SK-N-SH (cell line): Measurements from ENCODE around the gene TRAF4. TPM values are rescaled to one million over a fixed set of nuclear protein-coding genes. Genes with fewer than 3 reads are reported as not detected.

Experiments used
- CTCF ChIA-PET: fragments of 300-600, 350-600 bp; formaldehyde crosslinking; extraction: SDS; loops from one replicate; lab custom pipeline; 2021; lab: Yijun Ruan, JAX
- POLR2A ChIA-PET: fragments of 350-600 bp; sonication (Branson Sonifier 250); formaldehyde crosslinking; extraction: SDS; loops from one replicate; lab custom pipeline; 2020; ENCODE audit warnings: antibody characterized with exemption, inconsistent platforms; lab: Yijun Ruan, JAX
- DNase-seq: peaks from one replicate; pipeline ENCODE4 v3.0.0; 2012
- H2AFZ ChIP-seq: fragments of 200-600 bp; sonication (generic); 2 replicates; pipeline ENCODE4 v1.8.1; 2016; ENCODE audit warnings: antibody characterized with exemption, mild to moderate bottlenecking, low read depth
- H3F3A ChIP-seq: fragments of 200-600 bp; sonication (generic); replicated peaks from 2 replicates; pipeline ENCODE3; 2016; ENCODE audit warnings: antibody characterized with exemption, mild to moderate bottlenecking; ENCODE audit not compliant: insufficient read depth
- H3K27ac ChIP-seq, 2 experiments: fragments of 200-500 bp in 1 of 2; fragments of 200-600 bp in 1 of 2; sonication (Bioruptor generic) in 1 of 2; sonication (generic), shearing (Covaris generic) in 1 of 2; 2 replicates each; pipeline versions ENCODE4 v1.5.1 to v1.6.1; 2014 to 2016; ENCODE audit warnings: low read depth in 2 of 2, inconsistent platforms in 1 of 2, low read length in 1 of 2, mild to moderate bottlenecking in 1 of 2, mixed read lengths in 1 of 2
- H3K27me3 ChIP-seq: fragments of 200-600 bp; sonication (generic), shearing (Covaris generic); 2 replicates; pipeline ENCODE4 v1.6.1; 2016; ENCODE audit warnings: mixed run types; ENCODE audit not compliant: insufficient read depth
- H3K36me3 ChIP-seq, 2 experiments: fragments of 200-500 bp in 1 of 2; fragments of 200-600 bp in 1 of 2; sonication (Bioruptor generic) in 1 of 2; sonication (generic) in 1 of 2; replicated peaks in 1 of 2; 2 replicates each; pipeline versions ENCODE3 to v1.5.1; 2014 to 2016; ENCODE audit warnings: low read length in 1 of 2, mild to moderate bottlenecking in 1 of 2; ENCODE audit not compliant: insufficient read depth in 2 of 2, control insufficient read depth in 1 of 2
- H3K4me1 ChIP-seq, 2 experiments: fragments of 200-500 bp in 1 of 2; fragments of 200-600 bp in 1 of 2; sonication (Bioruptor generic) in 1 of 2; sonication (generic), shearing (Covaris generic) in 1 of 2; 2 replicates each; pipeline versions ENCODE4 v1.5.1 to v1.6.1; 2014 to 2016; ENCODE audit warnings: low read depth in 1 of 2, low read length in 1 of 2, mixed run types in 1 of 2; ENCODE audit not compliant: insufficient read depth in 2 of 2, control insufficient read depth in 1 of 2
- H3K4me2 ChIP-seq: fragments of 200-600 bp; sonication (generic), shearing (Covaris generic); 2 replicates; pipeline ENCODE4 v1.6.1; 2017; ENCODE audit warnings: mixed run types
- H3K4me3 ChIP-seq, 2 experiments: fragments of 200-500 bp in 1 of 2; fragments of 200-600 bp in 1 of 2; sonication (Bioruptor generic) in 1 of 2; sonication (generic), shearing (Covaris generic) in 1 of 2; 2 replicates each; pipeline versions ENCODE4 v1.5.1 to v1.8.1; 2014 to 2016; ENCODE audit warnings: low read depth in 2 of 2, inconsistent platforms in 1 of 2, low read length in 1 of 2, mild to moderate bottlenecking in 1 of 2, mixed read lengths in 1 of 2, moderate library complexity in 1 of 2
- H3K79me2 ChIP-seq: fragments of 200-600 bp; sonication (generic); 2 replicates; pipeline ENCODE4 v1.8.1; 2017; ENCODE audit warnings: mild to moderate bottlenecking; ENCODE audit not compliant: insufficient read depth
- H3K9ac ChIP-seq: fragments of 200-600 bp; sonication (generic); 2 replicates; pipeline ENCODE4 v1.6.1; 2017; ENCODE audit warnings: mixed run types
- H3K9me2 ChIP-seq: fragments of 200-600 bp; sonication (generic); 2 replicates; pipeline ENCODE4 v1.6.1; 2017; ENCODE audit warnings: mixed run types
- H3K9me3 ChIP-seq: fragments of 200-600 bp; sonication (generic); 2 replicates; pipeline ENCODE4 v1.6.1; 2017; ENCODE audit warnings: mixed run types, mild to moderate bottlenecking, moderate library complexity
- H4K20me1 ChIP-seq: fragments of 200-600 bp; sonication (generic); 2 replicates; pipeline ENCODE4 v1.6.1; 2017; ENCODE audit warnings: mild to moderate bottlenecking, mixed run types; ENCODE audit not compliant: insufficient read depth
- CHD2 ChIP-seq: fragments of 150-350 bp; IDR thresholded peaks from 2 replicates; pipeline ENCODE4 v1.6.1; 2018; ENCODE audit warnings: low read length; ENCODE audit not compliant: partially characterized antibody
- ELF1 ChIP-seq: IDR thresholded peaks from 2 replicates; pipeline ENCODE4 v1.4.0; 2012
- FOSL2 ChIP-seq: IDR thresholded peaks from 2 replicates; pipeline ENCODE4 v1.4.0; 2012; ENCODE audit warnings: low read depth, mild to moderate bottlenecking, moderate library complexity, borderline replicate concordance
- FOXM1 ChIP-seq: IDR thresholded peaks from 2 replicates; pipeline ENCODE4 v1.4.0; 2012; ENCODE audit warnings: low read depth, mild to moderate bottlenecking
- GATA2 ChIP-seq: sonication (generic); formaldehyde crosslinking; IDR thresholded peaks from 2 replicates; pipeline ENCODE4 v1.5.0; 2020; ENCODE audit warnings: mild to moderate bottlenecking, missing genetic modification reagents
- JUND ChIP-seq: IDR thresholded peaks from 2 replicates; pipeline ENCODE4 v1.4.0; 2012
- MAX ChIP-seq: IDR thresholded peaks from 2 replicates; pipeline ENCODE4 v1.4.0; 2012; ENCODE audit warnings: low read depth
- MEF2A ChIP-seq: IDR thresholded peaks from 2 replicates; pipeline ENCODE4 v1.4.0; 2012; ENCODE audit warnings: low read depth, borderline replicate concordance
- NFIC ChIP-seq: IDR thresholded peaks from 2 replicates; pipeline ENCODE4 v1.4.0; 2012; ENCODE audit warnings: borderline replicate concordance
- PBX3 ChIP-seq: IDR thresholded peaks from 2 replicates; pipeline ENCODE4; 2012
- POLR2AphosphoS5 ChIP-seq: IDR thresholded peaks from 2 replicates; pipeline ENCODE4 v1.6.1; 2012; ENCODE audit warnings: low read depth, low read length
- RCOR1 ChIP-seq: fragments of 150-350 bp; IDR thresholded peaks from 2 replicates; pipeline ENCODE4 v1.6.1; 2017; ENCODE audit warnings: antibody characterized with exemption, low read length
- REST ChIP-seq: IDR thresholded peaks from 2 replicates; pipeline ENCODE4 v1.6.1; 2012; ENCODE audit warnings: mild to moderate bottlenecking, low read depth, low read length, moderate library complexity
- RFX5 ChIP-seq: IDR thresholded peaks from 2 replicates; pipeline ENCODE4 v1.6.1; 2012; ENCODE audit warnings: mild to moderate bottlenecking, improper control_type of control experiment, low read length
- TAF1 ChIP-seq: IDR thresholded peaks from 2 replicates; pipeline ENCODE4 v1.6.1; 2012; ENCODE audit warnings: low read depth, mild to moderate bottlenecking, low read length, moderate library complexity, borderline replicate concordance
- TCF12 ChIP-seq: IDR thresholded peaks from 2 replicates; pipeline ENCODE4 v1.4.0; 2012
- USF2 ChIP-seq: fragments of 150-350 bp; IDR thresholded peaks from 2 replicates; pipeline ENCODE4 v1.6.1; 2017; ENCODE audit warnings: antibody characterized with exemption, low read length, low read depth, borderline replicate concordance
- YY1 ChIP-seq: IDR thresholded peaks from 2 replicates; pipeline ENCODE4 v1.4.0; 2012; ENCODE audit warnings: low read depth, mild to moderate bottlenecking
- WGBS: methylation state at CpG from one replicate; pipeline ENCODE4 v1.1.6; 2017; ENCODE audit warnings: low lambda C conversion rate; 5-methylcytosine and 5-hydroxymethylcytosine counted together
- polyA plus RNA-seq, 3 experiments: library from polyadenylated mRNA; depleted of rRNA; stranded (reverse); fragments of >200 nt; gene quantifications; 2 replicates each; pipeline ENCODE4 v1.2.3, GENCODE V29; 2012

Gene TRAF4
- polyA plus RNA-seq, 1 of the 3 experiments (the other 2 are of a cell fraction), result 95.7 TPM

GRCh38 chr17:28700278-28700677 lies 43.5 kb upstream of the TRAF4 start:
- no peaks in the 10 kb centered on the region for H3F3A ChIP-seq
- TF ChIP-seq JUND (no peak), FOXM1 (no peak), RCOR1 (no peak), YY1 (no peak), TCF12 (no peak), USF2 (no peak), POLR2AphosphoS5 (no peak), GATA2 (no peak), ELF1 (no peak), MAX (no peak), RFX5 (no peak), TAF1 (no peak), MEF2A (no peak), REST (no peak), FOSL2 (no peak), NFIC (no peak), PBX3 (no peak), CHD2 (no peak)
- H3K9me2 ChIP-seq, result no peaks in the 10 kb centered on the region
- peaks cover 42 to 80% of the 10 kb centered on the region in 2 experiments for H3K36me3 ChIP-seq
- H3K27ac ChIP-seq, result no peak overlapping the region
- no peak overlapping the region for H2AFZ ChIP-seq
- no peak for DNase-seq
- H4K20me1 ChIP-seq, result no peaks in the 10 kb centered on the region
- H3K9me3 ChIP-seq, result no peaks in the 10 kb centered on the region
- no peaks in the 10 kb centered on the region for H3K27me3 ChIP-seq
- no peak overlapping the region for H3K4me3 ChIP-seq
- no peaks in the 10 kb centered on the region for H3K4me1 ChIP-seq
- POLR2A ChIA-PET, result no interaction called here
- 100% methylated on average over 7 of the region's 8 CpGs for WGBS
- CTCF ChIA-PET, result interaction anchor here (1.3 kb wide), 1 partner anchor 17 kb away, joined by 4 read pairs; no protein-coding TSS in a partner anchor
- H3K4me2 ChIP-seq, result no peak overlapping the region
- no peaks in the 10 kb centered on the region for H3K79me2 ChIP-seq
- no peak overlapping the region for H3K9ac ChIP-seq
